K562 (cell line): ENCODE measurements around the gene PEPD. TPM values are rescaled to one million over a fixed set of nuclear protein-coding genes. Genes with fewer than 3 reads are reported as not detected.

Source experiments
- ATAC-seq: fragments of 200-7000 bp; cut with Tn5 transposase; 3 replicates; pipeline ENCODE4 v1.9.1; 2020; ENCODE audit warnings: moderate library complexity
- BruUV-seq: library from RNA; stranded (reverse); fragments of 400-500 nt; replicated peaks from 2 replicates; lab custom pipeline; 2021; lab: Mats Ljungman, UMichigan
- CTCF ChIA-PET: fragments of 300-600 bp; formaldehyde crosslinking; extraction: SDS; loops from one replicate; lab custom pipeline; 2021; ENCODE audit warnings: low intra/inter-chr PET ratio; lab: Yijun Ruan, JAX
- POLR2A ChIA-PET: fragments of 300-600, 350-650 bp; sonication (Branson Sonifier 250); formaldehyde crosslinking; extraction: SDS; loops from one replicate; lab custom pipeline; 2021; ENCODE audit warnings: antibody characterized with exemption, inconsistent platforms; lab: Yijun Ruan, JAX
- DNase-seq, 4 experiments: peaks; one replicate each; pipeline versions ENCODE4 v3.0.0 to v3.0.0-alpha.2; 2011 to 2018; ENCODE audit warnings: low spot score in 3 of 4, mixed read lengths in 3 of 4; ENCODE audit errors: extremely low read depth in 1 of 4
- FAIRE-seq: peaks from 2 replicates; lab custom pipeline; 2011; peaks lifted over from hg19 to GRCh38; lab: Jason Lieb, UNC
- H2AFZ ChIP-seq: 2 replicates; pipeline ENCODE4 v1.6.0; 2011; ENCODE audit warnings: low read depth, low read length, control low read depth, inconsistent platforms
- H3K27ac ChIP-seq: fragments of 200-600 bp; 3 replicates; pipeline ENCODE4 v1.8.0; 2011; ENCODE audit warnings: low read depth, mild to moderate bottlenecking, control low read depth, inconsistent platforms, low read length, moderate library complexity, mixed read lengths; ENCODE audit errors: extremely low read depth
- H3K27me3 ChIP-seq, 2 experiments: fragments of 300-600 bp in 1 of 2; 2 replicates in 1 of 2; 3 replicates in 1 of 2; pipeline versions ENCODE4 v1.6.0 to v1.8.0; 2011; ENCODE audit warnings: inconsistent platforms in 2 of 2, low read length in 2 of 2, mild to moderate bottlenecking in 1 of 2, mixed read lengths in 1 of 2, moderate library complexity in 1 of 2; ENCODE audit not compliant: control insufficient read depth in 2 of 2, insufficient read depth in 2 of 2
- H3K36me3 ChIP-seq: fragments of 300-600 bp; 3 replicates; pipeline ENCODE4 v1.8.0; 2011; ENCODE audit warnings: mild to moderate bottlenecking, low read length, inconsistent platforms; ENCODE audit not compliant: control insufficient read depth, insufficient read depth
- H3K4me1 ChIP-seq, 2 experiments: fragments of 200-600 bp in 1 of 2; replicated peaks in 1 of 2; 2 replicates in 1 of 2; 3 replicates in 1 of 2; pipeline versions ENCODE4 v1.5.1 to v1.8.0; 2011; ENCODE audit warnings: inconsistent platforms in 2 of 2, low read length in 2 of 2, mild to moderate bottlenecking in 1 of 2, mixed read lengths in 1 of 2, moderate library complexity in 1 of 2; ENCODE audit not compliant: control insufficient read depth in 2 of 2, insufficient read depth in 2 of 2
- H3K4me2 ChIP-seq: 2 replicates; pipeline ENCODE4 v1.6.1; 2011; ENCODE audit warnings: low read length, control low read depth, inconsistent platforms, mixed read lengths; ENCODE audit not compliant: insufficient read depth
- H3K4me3 ChIP-seq: fragments of 200-600 bp; sonication (generic), shearing (Covaris generic); 2 replicates; pipeline ENCODE4 v1.5.1; 2016; ENCODE audit warnings: control low read depth, inconsistent platforms
- H3K79me2 ChIP-seq: fragments of 200-600 bp; 3 replicates; pipeline ENCODE4 v1.8.0; 2011; ENCODE audit warnings: low read length, inconsistent platforms; ENCODE audit not compliant: control insufficient read depth, insufficient read depth
- H3K9ac ChIP-seq, 2 experiments: 2 replicates each; pipeline versions ENCODE4 v1.6.0 to v1.6.1; 2011; ENCODE audit warnings: low read depth in 2 of 2, low read length in 2 of 2, control low read depth in 1 of 2, inconsistent platforms in 1 of 2, mild to moderate bottlenecking in 1 of 2, mixed read lengths in 1 of 2; ENCODE audit not compliant: insufficient read depth in 1 of 2
- H3K9me1 ChIP-seq: one replicate; pipeline ENCODE4 v1.6.0; 2011; ENCODE audit warnings: inconsistent platforms, mild to moderate bottlenecking, low read length, moderate library complexity; ENCODE audit not compliant: control insufficient read depth, insufficient read depth
- H3K9me3 ChIP-seq: replicated peaks from 2 replicates; pipeline ENCODE4 v1.5.1; 2011; ENCODE audit warnings: low read depth, low read length, inconsistent platforms; ENCODE audit not compliant: control insufficient read depth, insufficient read depth
- H4K20me1 ChIP-seq: replicated peaks from 2 replicates; pipeline ENCODE4 v1.6.1; 2011; ENCODE audit warnings: low read length, inconsistent platforms, mixed read lengths; ENCODE audit not compliant: control insufficient read depth, insufficient read depth
- ETV6 ChIP-seq, 3 experiments: fragments of 150-350 bp in 1 of 3; sonication (generic) in 1 of 3; formaldehyde crosslinking in 1 of 3; IDR thresholded peaks; 2 replicates each; pipeline versions ENCODE4 v1.6.1 to v1.8.0; 2014 to 2022; ENCODE audit warnings: borderline replicate concordance in 2 of 3, low read depth in 2 of 3, antibody characterized with exemption in 1 of 3, low read length in 1 of 3, mild to moderate bottlenecking in 1 of 3, missing genetic modification reagents in 1 of 3
- FOSL1 ChIP-seq: fragments of 200-800 bp; sonication (Bioruptor generic); conservative IDR thresholded peaks from 2 replicates; pipeline ENCODE4 v1.6.1; 2016; ENCODE audit warnings: missing genetic modification characterization, missing compliant biosample characterization
- HDAC6 ChIP-seq: IDR thresholded peaks from 2 replicates; pipeline ENCODE4 v1.6.1; 2012; ENCODE audit warnings: low read depth, mild to moderate bottlenecking, control low read depth, inconsistent platforms, low read length, moderate library complexity
- HOXB6 ChIP-seq: fragments of 250-450 bp; sonication (Bioruptor Pico); IDR thresholded peaks from 2 replicates; pipeline ENCODE4 v1.5.1; 2022; ENCODE audit warnings: mild to moderate bottlenecking, borderline replicate concordance
- MLLT1 ChIP-seq, 2 experiments: fragments of 450-650 bp; IDR thresholded peaks; 2 replicates each; pipeline ENCODE4 v1.6.1; 2016
- PHB2 ChIP-seq: fragments of 450-650 bp; IDR thresholded peaks from 2 replicates; pipeline ENCODE4 v1.6.1; 2017; ENCODE audit warnings: low read depth
- PKNOX1 ChIP-seq: fragments of 450-650 bp; IDR thresholded peaks from 2 replicates; pipeline ENCODE4 v1.6.1; 2016
- PRMT5 ChIP-seq: sonication (generic); formaldehyde crosslinking; IDR thresholded peaks from 2 replicates; pipeline ENCODE4 v1.5.0; 2020; ENCODE audit warnings: missing genetic modification reagents
- RAD51 ChIP-seq: fragments of 450-650 bp; IDR thresholded peaks from 2 replicates; pipeline ENCODE4 v1.7.1; 2016; ENCODE audit warnings: low read depth, mild to moderate bottlenecking, borderline replicate concordance
- SOX6 ChIP-seq: fragments of 450-650 bp; IDR thresholded peaks from 2 replicates; pipeline ENCODE4 v1.6.1; 2014; ENCODE audit warnings: mild to moderate bottlenecking
- TBL1XR1 ChIP-seq, 2 experiments: IDR thresholded peaks; 2 replicates each; pipeline ENCODE4 v1.6.1; 2012; ENCODE audit warnings: improper control_type of control experiment in 2 of 2, low read length in 2 of 2, mild to moderate bottlenecking in 1 of 2
- WGBS: fragments of 100-300 bp; shearing (Covaris generic); methylation state at CpG from one replicate; pipeline ENCODE4 v1.1.6; 2016; ENCODE audit warnings: low coverage, mixed read lengths; ENCODE audit not compliant: insufficient coverage; ENCODE audit errors: missing lambda C conversion rate; 5-methylcytosine and 5-hydroxymethylcytosine counted together
- in situ Hi-C: fragments of 300-500 bp; cut with MboI; formaldehyde crosslinking; loops from 4 replicates; pipeline ENCODE4 v1.15.0; 2018; ENCODE audit warnings: inconsistent platforms, mixed read lengths
- intact Hi-C: fragments of 100-400 bp; cut with micrococcal nuclease; formaldehyde crosslinking; loops from 2 replicates; pipeline ENCODE4 v1.14.2; 2022
- polyA plus RNA-seq, 8 experiments: library from polyadenylated mRNA; depleted of rRNA in 4 of 8; stranded (reverse) in 5 of 8; unstranded in 3 of 8; fragments of >200 nt; fragmentation: Nextera tagmentation in 2 of 8; fragmentation: Illumina TruSeq in 1 of 8; extraction: Ambion mirVana in 2 of 8; extraction: Trizol in 1 of 8; gene quantifications; 2 replicates each; pipeline versions ENCODE4 v1.2.1 to v1.2.3, GENCODE V29; 2011 to 2014; ENCODE audit warnings: inconsistent platforms in 1 of 8, missing spikeins in 1 of 8
- total RNA-seq, 7 experiments: library from RNA; depleted of rRNA in 6 of 7; stranded (reverse); fragments of >200 nt in 6 of 7; fragmentation: Illumina TruSeq in 2 of 7; extraction: Trizol in 2 of 7; gene quantifications; 2 replicates each; pipeline versions ENCODE4 v1.2.1 to v1.2.3, GENCODE V29; 2011 to 2021; ENCODE audit warnings: low replicate concordance in 1 of 7

PEPD gene
- total and polyA plus RNA-seq, 9 of the 15 experiments (the other 6 are each of a cell fraction or from before 2014, with no cell fraction given), result 1.3 to 19.2 (median 16.0) TPM

DNA sequence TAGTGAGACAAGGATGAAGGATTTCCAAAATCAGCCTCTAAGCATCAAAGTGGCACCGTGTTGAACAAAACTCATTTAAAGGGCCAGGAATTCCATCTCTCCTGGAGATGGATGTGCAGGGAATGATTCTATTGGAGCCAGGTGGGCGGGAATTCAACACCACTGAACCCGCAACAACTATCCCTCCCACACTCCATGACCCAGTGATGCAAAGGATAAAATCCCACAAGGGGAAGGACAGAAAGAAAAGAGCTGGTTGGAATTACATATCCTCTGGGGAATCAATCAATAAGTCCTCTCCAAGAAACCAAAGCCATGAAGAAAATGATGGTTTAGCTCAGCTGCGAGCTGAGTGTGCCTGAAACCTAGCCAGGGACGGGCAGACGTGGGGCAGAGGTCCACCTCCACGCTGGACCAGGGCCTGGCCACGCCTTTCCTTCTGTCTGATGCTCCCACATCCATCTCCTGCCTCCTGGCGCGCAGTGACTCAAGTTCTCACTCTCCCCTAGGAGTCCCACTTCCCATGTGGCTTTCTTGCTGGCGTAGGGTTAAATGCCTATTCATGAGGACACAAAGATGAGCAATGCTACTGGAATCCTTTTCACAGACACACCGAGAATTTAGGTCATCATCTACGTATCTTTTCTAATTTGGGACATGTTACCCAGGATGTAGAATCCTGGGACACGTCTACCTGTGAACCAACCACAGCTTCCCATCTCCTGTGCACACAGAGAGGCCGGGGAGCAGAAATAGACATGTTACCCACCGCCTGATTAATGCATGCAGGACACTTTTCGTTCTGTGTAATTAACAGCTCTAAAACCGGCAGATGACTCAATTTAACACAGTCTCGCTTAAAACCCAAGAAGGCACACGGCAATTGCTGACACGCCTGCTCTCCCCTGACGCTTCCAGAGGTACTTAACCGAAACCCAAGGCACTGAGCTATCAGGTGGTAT is 48.6 kb downstream of the PEPD start:
- DNase-seq, result no peak
- CTCF ChIA-PET, result no interaction called here

More for the DNA sequence above, 48.6 kb downstream of the PEPD start:
- in situ Hi-C loops, result no loop called here
- Histone ChIP-seq H3K27me3 (peaks cover 4 to 20% of the 10 kb centered on the region in 2 experiments; a peak in 2 of 5 replicates), H3K4me2 (no peak overlapping the region), H3K9me3 (no peaks in the 10 kb centered on the region), H2AFZ (no peak overlapping the region), H3K4me1 (peaks cover 0 to 4% of the 10 kb centered on the region in 2 experiments; a peak in 2 of 5 replicates), H4K20me1 (peaks cover 13% of the 10 kb centered on the region), H3K79me2 (no peaks in the 10 kb centered on the region), H3K4me3 (no peak overlapping the region), H3K9ac (no peak overlapping the region), H3K36me3 (no peaks in the 10 kb centered on the region), H3K9me1 (no peaks in the 10 kb centered on the region), H3K27ac (no peak overlapping the region)
- intact Hi-C loops, result no loop called here
- BruUV-seq, result no TSS peak
- TF ChIP-seq PHB2 (no peak), SOX6 (no peak), MLLT1 (IDR thresholded peaks at IDR 0.05) (no peak), HOXB6 (CRISPR knock-in tag) (no peak), PKNOX1 (no peak), ETV6 (IDR thresholded peaks at IDR 0.05; ENCODE audit: borderline replicate concordance in 1 of 2, low read depth in 2 of 2, low read length in 1 of 2) (no peak), ETV6 (CRISPR knock-in tag; IDR thresholded peaks at IDR 0.05; ENCODE audit: borderline replicate concordance) (no peak), PRMT5 (CRISPR knock-in tag) (no peak), TBL1XR1 (IDR thresholded peaks at IDR 0.05; ENCODE audit: low read length in 2 of 2) (no peak), HDAC6 (no peak), RAD51 (no peak), FOSL1 (tag) (no peak)
- no peak for FAIRE-seq
- ATAC-seq, result no peak
- POLR2A ChIA-PET, result no interaction called here
- WGBS, result 9% methylated on average over 23 of the region's 23 CpGs
